Midbrain (tissue), 1 donor: ENCODE results near the gene ZSWIM8.
A peak's percentile ranks its signal among the peaks of the same experiment; 100 is the strongest.

Experiments used
- DNase-seq: peaks from one replicate; lab custom pipeline; 2025; lab: John Stamatoyannopoulos, UW

ZSWIM8 gene

GRCh38 chr10:73841061-73841421 is 55.6 kb downstream of the ZSWIM8 start:
- no peak for DNase-seq

- no peak for DNase-seq
Observed at GRCh38 chr10:73841526-73842285, 56.3 kb downstream of the ZSWIM8 start.

GRCh38 chr10:73842349-73842748 is 56.9 kb downstream of the ZSWIM8 start:
- no peak for DNase-seq

- no peak for DNase-seq
Observed at GRCh38 chr10:73843261-73843660, 57.9 kb downstream of the ZSWIM8 start.

- no peak for DNase-seq
Observed at GRCh38 chr10:73847031-73847430, 61.6 kb downstream of the ZSWIM8 start.

GRCh38 chr10:73848821-73849489 is 63.5 kb downstream of the ZSWIM8 start:
- peak; percentile 79 for DNase-seq

GRCh38 chr10:73850211-73850610 is 64.8 kb downstream of the ZSWIM8 start:
- no peak for DNase-seq

GRCh38 chr10:73850863-73851461 is 65.6 kb downstream of the ZSWIM8 start:
- DNase-seq, result no peak
